H9 (cell line): ENCODE measurements around the gene SECISBP2. TPM values are rescaled to one million over a fixed set of nuclear protein-coding genes. Genes with fewer than 3 reads are reported as not detected.

Experiments
- DNase-seq: peaks from one replicate; pipeline ENCODE4 v3.0.0-alpha.2; 2017
- H2AFZ ChIP-seq: one replicate; pipeline ENCODE4 v1.6.1; 2013; ENCODE audit warnings: mild to moderate bottlenecking, low read length, control low read depth, moderate library complexity
- H2AK5ac ChIP-seq: 2 replicates; pipeline ENCODE4 v1.6.1; 2013; ENCODE audit warnings: low read length, control low read depth, mixed read lengths; ENCODE audit not compliant: insufficient read length
- H2BK120ac ChIP-seq: one replicate; pipeline ENCODE4 v1.6.1; 2013; ENCODE audit warnings: low read depth, mild to moderate bottlenecking, low read length, control low read depth, inconsistent platforms; ENCODE audit not compliant: poor library complexity, severe bottlenecking
- H2BK12ac ChIP-seq: 2 replicates; pipeline ENCODE4 v1.6.1; 2013; ENCODE audit warnings: low read length, control low read depth, mixed read lengths, low read depth; ENCODE audit not compliant: insufficient read length
- H2BK15ac ChIP-seq: 2 replicates; pipeline ENCODE4 v1.6.1; 2013; ENCODE audit warnings: low read depth, low read length, control low read depth
- H2BK20ac ChIP-seq: one replicate; pipeline ENCODE4 v1.6.1; 2013; ENCODE audit warnings: low read depth, mild to moderate bottlenecking, low read length, control low read depth, inconsistent platforms; ENCODE audit not compliant: poor library complexity, severe bottlenecking
- H2BK5ac ChIP-seq: 2 replicates; pipeline ENCODE4 v1.6.1; 2013; ENCODE audit warnings: low read length, control low read depth, mixed read lengths; ENCODE audit not compliant: insufficient read length
- H3K14ac ChIP-seq: 2 replicates; pipeline ENCODE4 v1.6.1; 2013; ENCODE audit warnings: low read length, control low read depth; ENCODE audit not compliant: insufficient read depth
- H3K18ac ChIP-seq: 2 replicates; pipeline ENCODE4 v1.6.1; 2013; ENCODE audit warnings: low read depth, mild to moderate bottlenecking, mixed read lengths, low read length, control low read depth; ENCODE audit not compliant: insufficient read length
- H3K23ac ChIP-seq: 2 replicates; pipeline ENCODE4 v1.6.1; 2013; ENCODE audit warnings: low read length, control low read depth, mixed read lengths, low read depth; ENCODE audit not compliant: insufficient read length
- H3K23me2 ChIP-seq: 2 replicates; pipeline ENCODE4 v1.6.1; 2013; ENCODE audit warnings: low read depth, mild to moderate bottlenecking, mixed read lengths, low read length, control low read depth; ENCODE audit not compliant: insufficient read length, poor library complexity, severe bottlenecking
- H3K27ac ChIP-seq: 2 replicates; pipeline ENCODE4 v1.5.1; 2013; ENCODE audit warnings: low read length, control low read depth, mixed read lengths, low read depth; ENCODE audit not compliant: insufficient read length
- H3K27me3 ChIP-seq: 2 replicates; pipeline ENCODE4 v1.6.1; 2013; ENCODE audit warnings: low read length, control low read depth, inconsistent platforms; ENCODE audit not compliant: insufficient read depth
- H3K4ac ChIP-seq: 2 replicates; pipeline ENCODE4 v1.6.1; 2013; ENCODE audit warnings: low read depth, mild to moderate bottlenecking, control low read depth, inconsistent platforms, low read length, moderate library complexity
- H3K4me1 ChIP-seq: 2 replicates; pipeline ENCODE4 v1.6.1; 2013; ENCODE audit warnings: low read length, control low read depth, inconsistent platforms; ENCODE audit not compliant: insufficient read depth
- H3K4me2 ChIP-seq: 2 replicates; pipeline ENCODE4 v1.6.1; 2013; ENCODE audit warnings: low read length, control low read depth, mixed read lengths; ENCODE audit not compliant: insufficient read length, insufficient read depth
- H3K56ac ChIP-seq: 2 replicates; pipeline ENCODE4 v1.6.1; 2013; ENCODE audit warnings: low read depth, mild to moderate bottlenecking, mixed read lengths, low read length, control low read depth; ENCODE audit not compliant: insufficient read length
- H3K79me1 ChIP-seq: 2 replicates; pipeline ENCODE4 v1.6.1; 2013; ENCODE audit warnings: low read depth, mild to moderate bottlenecking, moderate library complexity, low read length, control low read depth, inconsistent platforms; ENCODE audit not compliant: insufficient read depth, poor library complexity, severe bottlenecking
- H3K79me2 ChIP-seq: 2 replicates; pipeline ENCODE4 v1.6.1; 2013; ENCODE audit warnings: low read length, control low read depth, inconsistent platforms; ENCODE audit not compliant: insufficient read depth
- H3K9ac ChIP-seq: 2 replicates; pipeline ENCODE4 v1.6.1; 2013; ENCODE audit warnings: low read length, control low read depth, mixed read lengths; ENCODE audit not compliant: insufficient read length; ENCODE audit errors: extremely low read depth
- H3K9me3 ChIP-seq: one replicate; pipeline ENCODE4 v1.6.1; 2013; ENCODE audit warnings: low read depth, low read length, inconsistent platforms; ENCODE audit not compliant: control insufficient read depth
- H3T11ph ChIP-seq: one replicate; pipeline ENCODE4 v1.6.1; 2013; ENCODE audit warnings: mild to moderate bottlenecking, low read length, control low read depth, inconsistent platforms
- H4K20me1 ChIP-seq: one replicate; pipeline ENCODE4 v1.6.1; 2013; ENCODE audit not compliant: control insufficient read depth, insufficient read length, insufficient read depth
- H4K5ac ChIP-seq: 2 replicates; pipeline ENCODE4 v1.6.1; 2013; ENCODE audit warnings: low read depth, mild to moderate bottlenecking, mixed read lengths, low read length, control low read depth; ENCODE audit not compliant: insufficient read length
- H4K8ac ChIP-seq: replicated peaks from 2 replicates; pipeline ENCODE4 v1.6.1; 2013; ENCODE audit warnings: low read length, control low read depth, mixed read lengths, low read depth; ENCODE audit not compliant: insufficient read length
- H4K91ac ChIP-seq: 2 replicates; pipeline ENCODE4 v1.6.1; 2013; ENCODE audit warnings: low read depth, mild to moderate bottlenecking, moderate library complexity, mixed read lengths, low read length, control low read depth; ENCODE audit not compliant: insufficient read length
- H3K27ac Mint-ChIP-seq, 3 experiments: 2 replicates in 2 of 3; 3 replicates in 1 of 3; pipeline ENCODE4 v1.8.0; 2020 to 2021; ENCODE audit warnings: mixed read lengths in 3 of 3, mild to moderate bottlenecking in 1 of 3, moderate library complexity in 1 of 3
- H3K27me3 Mint-ChIP-seq: 2 replicates; pipeline ENCODE4 v1.8.0; 2021; ENCODE audit warnings: low read depth, mild to moderate bottlenecking, moderate library complexity, mixed read lengths
- H3K36me3 Mint-ChIP-seq, 3 experiments: 2 replicates in 2 of 3; 3 replicates in 1 of 3; pipeline ENCODE4 v1.8.0; 2020 to 2021; ENCODE audit warnings: low read depth in 3 of 3, mixed read lengths in 3 of 3; ENCODE audit not compliant: insufficient read depth in 1 of 3
- H3K4me1 Mint-ChIP-seq, 2 experiments: 2 replicates each; pipeline ENCODE4 v1.8.0; 2020; ENCODE audit warnings: mixed read lengths in 2 of 2
- H3K4me3 Mint-ChIP-seq, 2 experiments: 2 replicates in 1 of 2; 3 replicates in 1 of 2; pipeline ENCODE4 v1.8.0; 2020 to 2021; ENCODE audit warnings: mild to moderate bottlenecking in 2 of 2, mixed read lengths in 2 of 2, moderate library complexity in 1 of 2
- H3K9me3 Mint-ChIP-seq, 2 experiments: 2 replicates in 1 of 2; 3 replicates in 1 of 2; pipeline ENCODE4 v1.8.0; 2020; ENCODE audit warnings: mild to moderate bottlenecking in 2 of 2, mixed read lengths in 2 of 2, moderate library complexity in 1 of 2
- CTCF ChIP-seq: fragments of 200-600 bp; sonication (generic); conservative IDR thresholded peaks from 3 replicates; pipeline ENCODE4 v1.8.0; 2021; ENCODE audit warnings: antibody characterized with exemption, mild to moderate bottlenecking
- WGBS: extraction: QIAGEN DNeasy Blood & Tissue Kit; methylation state at CpG from one replicate; pipeline ENCODE4 v1.1.7; 2013; ENCODE audit warnings: missing lambda C conversion rate, low lambda C conversion rate, mixed read lengths; ENCODE audit not compliant: insufficient read length; ENCODE audit errors: extremely low coverage; 5-methylcytosine and 5-hydroxymethylcytosine counted together
- total RNA-seq: library from RNA; stranded (reverse); gene quantifications from 2 replicates; pipeline ENCODE4 v1.2.1, GENCODE V29; 2021

The SECISBP2 gene
- total RNA-seq, 1 experiment from 2014 or later, result 62.7 TPM

GRCh38 chr9:89398621-89399020 lies 80.3 kb downstream of the SECISBP2 start:
- Histone ChIP-seq H3K9ac (no peak overlapping the region), H2BK120ac (no peak overlapping the region), H4K5ac (no peak overlapping the region), H3K14ac (no peak overlapping the region), H3K18ac (no peak overlapping the region), H2BK12ac (no peak overlapping the region), H3K56ac (no peak overlapping the region), H2AK5ac (no peak overlapping the region), H4K8ac (no peak overlapping the region), H3K27ac (no peak overlapping the region), H3K23me2 (no peaks in the 10 kb centered on the region), H3K4me2 (no peak overlapping the region), H2AFZ (no peak overlapping the region), H3K23ac (no peak overlapping the region), H2BK15ac (no peak overlapping the region), H3K9me3 (no peaks in the 10 kb centered on the region), H2BK20ac (no peak overlapping the region), H3T11ph (no peak overlapping the region), H2BK5ac (no peak overlapping the region), H4K20me1 (no peaks in the 10 kb centered on the region), H3K4ac (no peak overlapping the region), H3K4me1 (no peaks in the 10 kb centered on the region), H3K27me3 (no peaks in the 10 kb centered on the region), H4K91ac (no peak overlapping the region), H3K79me2 (no peaks in the 10 kb centered on the region), H3K79me1 (no peaks in the 10 kb centered on the region)
- H3K27me3 Mint-ChIP-seq, result no peaks in the 10 kb centered on the region
- H3K27ac Mint-ChIP-seq, result no peak overlapping the region; a peak in 1 of 7 replicates
- peaks cover 43 to 80% (median 74%) of the 10 kb centered on the region in 3 experiments for H3K36me3 Mint-ChIP-seq
- no peak for TF ChIP-seq CTCF
- no peak overlapping the region for H3K4me3 Mint-ChIP-seq
- WGBS, result no CpG with 5 or more reads among the region's 5 CpGs
- H3K9me3 Mint-ChIP-seq, result no peaks in the 10 kb centered on the region
- H3K4me1 Mint-ChIP-seq, result no peaks in the 10 kb centered on the region
- DNase-seq, result no peak
